SK-N-SH treated with all-trans-retinoic acid at 6 μM for 48 hours (cell line): ENCODE measurements around the gene AZIN2.

ENCODE experiments used
- ESRRG ChIP-seq: fragments of 250-450 bp; sonication (Bioruptor Pico); IDR thresholded peaks from 2 replicates; pipeline ENCODE4 v1.6.1; 2021; ENCODE audit warnings: mild to moderate bottlenecking
- TOX ChIP-seq: fragments of 250-450 bp; sonication (Bioruptor Pico); IDR thresholded peaks from 2 replicates; pipeline ENCODE4 v1.8.0; 2021; ENCODE audit warnings: mild to moderate bottlenecking, moderate library complexity, borderline replicate concordance
- ZNF565 ChIP-seq: fragments of 450-650 bp; formaldehyde crosslinking; conservative IDR thresholded peaks from 2 replicates; pipeline ENCODE4 v1.5.0; 2020; ENCODE audit warnings: low read depth, mild to moderate bottlenecking, moderate library complexity
- TF ChIP-seq, protein P1 (sequence below): fragments of 250-450 bp; sonication (Bioruptor Pico); IDR thresholded peaks from 2 replicates; pipeline ENCODE4 v1.5.1; 2021; ENCODE audit warnings: mild to moderate bottlenecking, moderate library complexity
- TF ChIP-seq, protein P2 (sequence below): fragments of 250-450 bp; sonication (Bioruptor Pico); IDR thresholded peaks from 2 replicates; pipeline ENCODE4 v1.8.0; 2021; ENCODE audit warnings: low read depth, mild to moderate bottlenecking, moderate library complexity, borderline replicate concordance
- TF ChIP-seq, protein P3 (sequence below): fragments of 250-450 bp; sonication (Bioruptor Pico); IDR thresholded peaks from 2 replicates; pipeline ENCODE4 v1.8.0; 2020; ENCODE audit warnings: mild to moderate bottlenecking, moderate library complexity, borderline replicate concordance

DNA sequence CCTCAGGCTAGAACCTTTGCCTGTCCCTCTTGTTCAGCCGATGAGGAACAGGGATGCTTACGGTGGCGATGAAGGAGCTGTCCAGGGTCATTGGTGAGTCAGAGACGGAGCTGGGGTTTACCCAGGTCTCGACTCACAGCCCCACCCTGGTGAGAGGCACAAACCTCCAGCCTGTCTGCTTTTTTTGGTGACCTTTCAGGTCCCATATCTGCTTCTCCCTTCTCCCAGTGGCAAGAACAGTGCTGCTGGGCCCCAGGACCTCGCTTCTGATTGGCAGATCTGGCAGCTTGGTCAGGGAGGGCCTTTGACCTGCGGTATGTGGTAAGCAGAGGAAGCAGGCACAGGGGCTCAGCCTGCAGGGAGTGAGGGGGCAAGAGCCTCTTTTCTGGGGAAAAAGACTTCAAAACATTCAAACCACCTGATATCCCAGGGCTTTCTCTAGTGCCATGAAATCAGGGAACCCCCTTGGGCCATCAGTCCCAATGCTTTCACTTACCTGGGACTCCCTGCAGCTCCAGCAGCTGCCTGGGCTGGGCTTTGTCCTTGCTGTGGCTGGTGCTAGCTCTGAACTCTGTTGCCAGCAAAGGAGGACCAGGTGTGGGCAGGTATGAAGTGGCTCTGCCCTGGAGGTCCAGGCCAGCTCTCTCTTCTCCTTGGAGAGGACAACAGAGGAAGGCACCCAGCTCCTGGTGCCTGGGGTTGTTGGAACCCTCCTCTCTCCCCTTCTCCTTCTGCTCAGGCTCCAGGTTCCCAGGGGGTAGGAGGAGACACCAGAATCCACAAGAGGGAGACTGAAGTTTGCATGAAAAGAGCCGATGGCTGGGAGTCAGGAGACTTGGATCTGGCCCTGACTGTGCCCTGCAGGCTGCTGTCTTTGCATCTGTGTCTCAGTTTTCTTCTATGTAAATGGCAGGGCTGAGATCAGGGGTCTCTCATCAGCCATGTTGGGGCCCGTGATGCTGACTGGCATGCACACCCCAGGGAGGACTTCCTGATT is 59.5 kb downstream of the AZIN2 start:
- TF ChIP-seq, protein P1, sequence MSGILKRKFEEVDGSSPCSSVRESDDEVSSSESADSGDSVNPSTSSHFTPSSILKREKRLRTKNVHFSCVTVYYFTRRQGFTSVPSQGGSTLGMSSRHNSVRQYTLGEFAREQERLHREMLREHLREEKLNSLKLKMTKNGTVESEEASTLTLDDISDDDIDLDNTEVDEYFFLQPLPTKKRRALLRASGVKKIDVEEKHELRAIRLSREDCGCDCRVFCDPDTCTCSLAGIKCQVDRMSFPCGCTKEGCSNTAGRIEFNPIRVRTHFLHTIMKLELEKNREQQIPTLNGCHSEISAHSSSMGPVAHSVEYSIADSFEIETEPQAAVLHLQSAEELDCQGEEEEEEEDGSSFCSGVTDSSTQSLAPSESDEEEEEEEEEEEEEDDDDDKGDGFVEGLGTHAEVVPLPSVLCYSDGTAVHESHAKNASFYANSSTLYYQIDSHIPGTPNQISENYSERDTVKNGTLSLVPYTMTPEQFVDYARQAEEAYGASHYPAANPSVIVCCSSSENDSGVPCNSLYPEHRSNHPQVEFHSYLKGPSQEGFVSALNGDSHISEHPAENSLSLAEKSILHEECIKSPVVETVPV, result no peak
- TF ChIP-seq ESRRG, result no peak
- TF ChIP-seq, protein P2, sequence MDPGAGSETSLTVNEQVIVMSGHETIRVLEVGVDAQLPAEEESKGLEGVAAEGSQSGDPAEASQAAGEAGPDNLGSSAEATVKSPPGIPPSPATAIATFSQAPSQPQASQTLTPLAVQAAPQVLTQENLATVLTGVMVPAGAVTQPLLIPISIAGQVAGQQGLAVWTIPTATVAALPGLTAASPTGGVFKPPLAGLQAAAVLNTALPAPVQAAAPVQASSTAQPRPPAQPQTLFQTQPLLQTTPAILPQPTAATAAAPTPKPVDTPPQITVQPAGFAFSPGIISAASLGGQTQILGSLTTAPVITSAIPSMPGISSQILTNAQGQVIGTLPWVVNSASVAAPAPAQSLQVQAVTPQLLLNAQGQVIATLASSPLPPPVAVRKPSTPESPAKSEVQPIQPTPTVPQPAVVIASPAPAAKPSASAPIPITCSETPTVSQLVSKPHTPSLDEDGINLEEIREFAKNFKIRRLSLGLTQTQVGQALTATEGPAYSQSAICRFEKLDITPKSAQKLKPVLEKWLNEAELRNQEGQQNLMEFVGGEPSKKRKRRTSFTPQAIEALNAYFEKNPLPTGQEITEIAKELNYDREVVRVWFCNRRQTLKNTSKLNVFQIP (CRISPR knock-in tag), result no peak
- no peak for TF ChIP-seq ZNF565 (CRISPR knock-in tag)
- TF ChIP-seq, protein P3, sequence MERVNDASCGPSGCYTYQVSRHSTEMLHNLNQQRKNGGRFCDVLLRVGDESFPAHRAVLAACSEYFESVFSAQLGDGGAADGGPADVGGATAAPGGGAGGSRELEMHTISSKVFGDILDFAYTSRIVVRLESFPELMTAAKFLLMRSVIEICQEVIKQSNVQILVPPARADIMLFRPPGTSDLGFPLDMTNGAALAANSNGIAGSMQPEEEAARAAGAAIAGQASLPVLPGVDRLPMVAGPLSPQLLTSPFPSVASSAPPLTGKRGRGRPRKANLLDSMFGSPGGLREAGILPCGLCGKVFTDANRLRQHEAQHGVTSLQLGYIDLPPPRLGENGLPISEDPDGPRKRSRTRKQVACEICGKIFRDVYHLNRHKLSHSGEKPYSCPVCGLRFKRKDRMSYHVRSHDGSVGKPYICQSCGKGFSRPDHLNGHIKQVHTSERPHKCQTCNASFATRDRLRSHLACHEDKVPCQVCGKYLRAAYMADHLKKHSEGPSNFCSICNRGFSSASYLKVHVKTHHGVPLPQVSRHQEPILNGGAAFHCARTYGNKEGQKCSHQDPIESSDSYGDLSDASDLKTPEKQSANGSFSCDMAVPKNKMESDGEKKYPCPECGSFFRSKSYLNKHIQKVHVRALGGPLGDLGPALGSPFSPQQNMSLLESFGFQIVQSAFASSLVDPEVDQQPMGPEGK, result no peak
- no peak for TF ChIP-seq TOX (CRISPR knock-in tag)
